HG02759 (cell line): ENCODE results near the gene EXD3.

Source experiments
- ATAC-seq: cut with Tn5 transposase; IDR thresholded peaks from one replicate; pipeline ENCODE4 v1.9.1; 2021; ENCODE audit warnings: mild to moderate bottlenecking, moderate library complexity; ENCODE audit not compliant: unreplicated experiment

The EXD3 gene

DNA sequence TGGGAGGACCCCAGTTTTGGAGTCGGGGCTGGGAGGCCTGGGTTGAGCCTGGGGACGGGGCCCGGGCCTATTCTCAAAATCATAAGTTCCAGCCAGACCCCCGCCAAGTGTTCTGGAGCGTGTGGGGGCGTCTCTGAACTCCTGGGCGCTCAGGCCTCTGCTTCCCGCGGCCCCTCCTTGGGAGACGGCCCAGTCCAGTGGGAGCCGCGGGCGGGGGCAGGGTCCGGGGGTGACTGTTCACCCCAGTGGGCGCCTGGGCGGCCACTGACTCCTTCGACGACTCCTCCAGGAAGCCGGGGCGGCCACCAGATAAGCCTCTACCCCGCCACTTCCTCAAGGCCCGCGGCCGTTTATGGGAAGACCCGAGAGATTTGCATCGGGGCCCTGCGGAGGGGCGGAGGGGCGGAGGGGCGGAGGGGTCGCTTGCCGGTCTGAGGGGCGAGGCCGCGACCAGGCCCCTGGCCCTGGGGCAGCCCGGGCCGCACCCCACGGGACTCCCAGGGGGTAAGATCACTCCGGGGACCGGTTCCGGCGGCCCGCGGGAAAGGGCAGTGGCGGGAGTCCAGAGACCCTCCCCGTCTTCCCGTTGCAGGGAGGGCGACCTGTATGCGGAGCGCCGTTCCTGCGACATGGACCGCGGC is 144.8 kb downstream of the EXD3 start:
- ATAC-seq, result no peak

DNA sequence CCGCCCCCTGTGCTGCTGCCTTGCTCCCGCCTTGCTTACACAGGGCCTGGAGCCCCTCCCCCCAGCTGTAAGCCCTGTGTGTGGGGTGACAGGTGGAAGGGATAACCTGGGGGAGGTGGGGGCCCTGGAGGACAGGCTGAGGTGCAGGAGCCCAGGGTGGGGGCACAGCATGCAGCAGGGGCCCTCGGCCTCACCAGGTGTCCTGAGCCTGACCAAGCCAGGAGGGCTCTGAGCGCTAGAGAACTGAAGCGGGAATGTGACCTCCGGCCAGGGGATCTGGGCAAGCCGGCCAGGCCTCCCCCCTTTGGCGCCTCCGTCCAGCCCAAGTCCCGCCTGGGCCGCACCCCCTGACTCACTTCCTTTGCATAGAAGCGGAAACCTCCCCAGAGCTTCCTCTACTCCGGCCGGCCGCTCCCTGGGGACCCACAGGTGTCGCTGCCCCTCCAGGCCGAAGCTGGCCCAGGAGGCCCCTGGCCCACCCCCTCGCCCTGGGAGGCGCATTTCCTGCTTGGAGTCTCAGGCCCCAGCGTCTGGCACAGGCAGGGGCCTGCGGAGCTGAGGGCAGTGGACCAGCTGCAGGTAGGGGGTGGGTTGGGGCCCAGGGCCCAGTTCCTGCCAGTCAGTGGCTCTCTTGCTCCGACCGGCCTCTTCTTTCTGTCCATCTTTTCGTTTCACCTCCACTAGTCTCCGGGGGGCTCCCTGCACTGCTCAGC is 145.5 kb downstream of the EXD3 start, which contains the start of gene TOR4A:
TSS of gene TOR4A (plus strand) at position 398 of the 713 bp plus-strand sequence. CDS start 964 bp downstream, outside the sequence.
- peak; percentile 76 for ATAC-seq

DNA sequence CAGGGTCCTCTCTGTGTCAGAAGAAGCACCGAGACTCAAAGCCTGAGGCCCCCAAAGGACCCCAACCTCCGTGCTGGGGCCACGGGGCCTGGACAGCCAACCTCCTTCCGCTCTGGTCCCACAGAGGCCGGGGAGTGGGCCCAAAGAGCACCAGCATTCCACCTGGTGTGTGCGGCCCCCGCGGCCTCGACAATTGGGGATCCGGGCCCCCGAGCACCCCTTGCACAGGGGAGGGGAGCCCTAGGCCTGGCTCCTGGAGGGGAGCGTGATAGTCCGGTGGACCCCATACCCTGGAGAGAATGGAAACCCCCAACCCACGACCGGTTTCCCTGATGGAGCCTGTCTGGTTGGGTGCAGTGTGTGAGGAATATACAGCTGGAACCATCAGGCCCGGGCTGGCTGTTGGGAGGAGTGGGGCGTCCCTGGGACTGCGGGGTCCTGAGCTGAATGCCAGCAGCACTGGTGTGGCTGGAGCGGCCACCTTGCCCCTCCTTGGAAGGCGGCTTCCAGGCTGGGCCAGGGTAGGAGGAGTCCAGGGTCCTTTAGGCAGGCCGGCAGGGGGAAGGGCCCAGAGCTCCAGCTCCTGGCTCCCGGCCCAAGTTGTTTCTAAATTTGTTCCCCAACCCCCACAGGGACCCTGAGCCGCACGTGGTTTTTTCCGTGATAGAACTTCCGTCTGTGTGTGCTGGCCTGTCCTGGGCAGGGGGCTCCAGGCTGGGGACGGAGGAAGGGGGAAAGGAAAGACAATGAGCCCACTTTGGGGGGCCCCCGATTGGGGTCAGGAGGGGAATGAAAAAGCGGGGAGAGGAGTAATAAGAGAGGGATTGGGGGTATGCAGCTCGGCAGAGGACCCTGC is 146.3 kb downstream of the EXD3 start:
- ATAC-seq, result no peak

DNA sequence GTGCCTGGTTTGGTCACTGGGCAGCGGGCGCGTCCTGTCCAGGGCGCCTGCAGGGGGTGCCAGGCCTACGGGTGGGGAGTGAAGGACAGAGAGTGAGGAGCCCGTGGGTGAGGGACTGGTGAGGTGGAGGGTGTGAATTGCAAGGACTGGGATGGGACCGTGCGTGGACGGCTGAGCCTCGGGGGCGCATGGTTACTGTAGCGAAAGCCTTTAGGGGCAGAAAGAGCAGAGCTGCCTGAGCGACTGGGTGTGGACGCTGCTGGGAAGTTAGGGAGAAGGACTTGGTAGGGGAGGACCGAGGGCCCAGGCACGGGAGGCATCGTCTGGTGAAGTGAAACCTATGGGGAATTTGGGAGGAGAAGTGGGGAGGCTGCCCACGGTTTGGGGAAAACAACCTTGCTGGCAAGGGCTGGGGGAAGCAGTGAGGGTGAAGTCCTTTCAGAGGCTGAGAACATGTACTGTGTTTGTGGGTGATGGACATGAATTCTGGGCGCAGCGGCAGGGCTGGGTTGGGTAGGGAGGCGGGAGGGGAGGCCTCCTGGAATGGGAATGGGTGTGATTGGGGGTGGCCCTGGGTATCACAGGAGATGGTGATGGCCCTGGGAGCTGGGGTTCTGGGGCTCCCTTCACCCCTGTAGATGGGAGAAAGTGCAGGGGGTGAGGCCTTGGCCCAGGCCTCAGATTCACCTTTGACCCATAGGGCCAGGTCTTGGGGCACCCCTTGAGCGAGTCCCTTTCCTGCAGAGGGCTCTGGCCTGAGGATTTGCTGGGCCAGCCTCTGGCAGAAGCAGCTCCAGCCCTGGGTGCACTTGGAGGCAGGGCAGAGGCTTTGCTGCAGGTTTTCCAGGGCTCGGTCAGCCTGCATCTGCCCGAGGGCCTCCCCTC is 147.1 kb downstream of the EXD3 start:
- no peak for ATAC-seq

DNA sequence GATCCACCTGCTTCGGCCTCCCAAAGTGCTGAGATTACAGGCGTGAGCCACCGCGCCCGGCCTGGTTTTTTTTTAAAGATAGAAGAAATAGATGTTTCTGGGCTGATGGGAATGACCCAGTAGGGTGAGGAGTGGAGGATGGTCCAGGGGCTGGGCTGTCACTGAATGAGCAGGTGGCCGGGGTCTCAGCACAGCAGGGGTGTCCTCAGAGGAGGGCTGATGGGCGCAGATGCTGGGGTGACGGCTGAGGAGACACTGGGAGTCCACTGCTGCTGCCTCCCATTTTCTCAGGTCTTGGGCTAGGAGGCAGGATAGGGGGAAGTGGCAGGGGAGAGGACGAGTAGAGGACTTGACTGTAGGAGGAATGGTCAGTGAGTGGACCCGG is 147.8 kb downstream of the EXD3 start:
- no peak for ATAC-seq

DNA sequence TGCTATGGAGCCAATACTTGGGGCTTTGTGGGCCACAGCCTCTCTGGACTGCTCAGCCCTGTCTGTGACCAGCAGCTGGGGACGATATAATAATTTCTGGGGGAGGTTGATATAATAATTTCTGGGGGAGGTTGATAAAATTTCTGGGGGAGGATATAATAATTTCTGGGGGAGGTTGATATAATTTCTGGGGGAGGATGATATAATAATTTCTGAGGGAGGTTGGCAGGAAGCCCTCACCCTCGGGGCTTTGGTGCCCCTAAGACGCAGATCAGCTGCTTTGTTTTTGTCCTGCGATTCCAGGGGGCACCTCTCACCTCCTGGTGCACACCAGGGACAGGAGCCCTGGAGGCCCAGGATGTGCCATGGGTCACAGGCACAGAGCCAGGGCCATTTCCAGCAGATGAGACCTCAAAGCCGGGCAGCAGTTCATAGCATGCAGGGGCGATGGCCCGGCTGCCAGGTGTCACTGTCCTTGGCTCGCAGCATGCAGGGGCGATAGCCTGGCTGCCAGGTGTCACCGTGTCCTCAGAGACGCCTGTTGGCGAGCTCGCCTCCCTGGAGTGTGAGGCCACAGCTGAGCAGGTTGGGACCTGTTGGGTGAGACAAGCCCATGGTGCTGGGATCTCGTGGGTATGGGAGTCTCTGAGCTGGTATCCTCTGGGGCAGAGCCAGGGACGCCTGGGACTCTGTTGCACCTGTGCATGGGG is 149.2 kb downstream of the EXD3 start:
- ATAC-seq, result no peak

DNA sequence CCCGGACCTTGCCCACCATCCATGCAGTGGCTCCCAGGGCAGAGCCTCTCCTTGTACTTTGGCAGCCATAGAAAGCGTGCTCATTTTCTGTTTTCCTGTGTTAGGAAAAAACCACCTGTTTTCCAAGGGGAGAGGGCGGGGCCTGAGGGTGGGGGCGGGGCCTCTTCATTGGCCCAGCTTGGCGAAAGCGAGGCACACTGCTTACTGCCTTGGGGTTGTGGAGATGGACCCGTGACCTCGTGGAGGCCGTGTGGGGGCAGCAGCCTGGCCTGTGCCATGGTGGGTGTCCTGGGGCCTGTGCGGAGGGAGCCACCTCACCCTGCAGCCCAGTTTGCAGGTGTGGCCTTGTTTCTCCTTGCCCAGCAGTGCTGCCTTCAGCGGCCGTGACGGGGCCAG is 149.9 kb downstream of the EXD3 start:
- no peak for ATAC-seq

DNA sequence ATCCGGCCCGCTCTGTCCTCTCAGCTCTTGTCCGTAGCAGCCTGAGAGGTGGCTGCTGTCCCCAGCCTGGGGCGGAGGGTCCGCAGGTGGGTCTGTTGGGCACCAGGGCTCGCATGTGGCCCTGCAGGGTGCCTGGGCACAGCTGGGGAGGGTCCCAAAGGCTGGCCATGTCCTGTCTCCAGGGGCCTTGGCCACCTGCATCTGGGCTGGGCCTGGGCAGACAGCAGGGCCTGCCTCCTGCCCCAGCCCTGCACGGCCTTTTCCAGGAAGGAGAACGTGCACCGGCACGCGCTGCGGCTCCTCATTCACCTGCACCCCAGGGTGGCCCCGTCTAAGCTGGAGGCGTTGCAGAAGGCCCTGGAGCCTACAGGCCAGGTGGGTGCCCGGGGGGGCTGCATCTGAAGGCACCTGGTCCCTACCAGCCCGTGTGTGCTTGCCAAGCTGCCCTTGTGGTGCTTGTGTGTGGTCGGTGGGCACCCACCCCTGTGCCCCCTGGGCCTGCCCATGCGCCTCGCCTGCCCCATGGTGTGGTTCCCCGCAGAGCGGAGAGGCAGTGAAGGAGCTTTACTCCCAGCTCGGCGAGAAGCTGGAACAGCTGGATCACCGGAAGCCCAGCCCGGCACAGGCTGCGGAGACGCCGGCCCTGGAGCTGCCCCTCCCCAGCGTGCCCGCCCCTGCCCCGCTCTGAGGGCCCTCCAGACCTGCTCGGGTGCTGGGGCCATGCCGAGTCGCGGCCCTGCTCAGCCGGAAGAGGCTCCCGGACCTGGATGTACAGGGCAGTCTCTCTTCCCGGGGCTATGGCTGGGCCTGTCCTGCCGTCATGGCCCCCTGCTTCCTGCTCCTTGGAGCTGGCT is 150.5 kb downstream of the EXD3 start:
- no peak for ATAC-seq

DNA sequence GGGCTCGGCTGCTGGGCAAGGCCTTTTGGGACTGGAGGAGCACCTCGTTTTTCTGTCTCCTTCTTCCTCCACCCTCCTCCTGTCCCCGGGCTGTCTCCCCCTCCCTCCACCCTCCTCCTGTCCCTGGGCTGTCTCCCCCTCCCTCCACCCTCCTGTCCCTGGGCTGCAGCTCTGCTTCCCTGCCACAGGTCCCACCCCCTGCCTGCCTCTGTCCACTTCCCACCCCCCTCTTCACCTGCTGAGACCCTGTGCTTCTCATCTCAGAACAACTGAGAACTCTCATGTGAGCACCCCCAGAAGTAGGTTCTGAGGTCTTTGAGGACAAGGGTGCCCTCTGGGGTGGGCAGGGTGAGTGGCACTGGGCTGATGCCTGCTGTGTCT is 151.3 kb downstream of the EXD3 start:
- ATAC-seq, result no peak

DNA sequence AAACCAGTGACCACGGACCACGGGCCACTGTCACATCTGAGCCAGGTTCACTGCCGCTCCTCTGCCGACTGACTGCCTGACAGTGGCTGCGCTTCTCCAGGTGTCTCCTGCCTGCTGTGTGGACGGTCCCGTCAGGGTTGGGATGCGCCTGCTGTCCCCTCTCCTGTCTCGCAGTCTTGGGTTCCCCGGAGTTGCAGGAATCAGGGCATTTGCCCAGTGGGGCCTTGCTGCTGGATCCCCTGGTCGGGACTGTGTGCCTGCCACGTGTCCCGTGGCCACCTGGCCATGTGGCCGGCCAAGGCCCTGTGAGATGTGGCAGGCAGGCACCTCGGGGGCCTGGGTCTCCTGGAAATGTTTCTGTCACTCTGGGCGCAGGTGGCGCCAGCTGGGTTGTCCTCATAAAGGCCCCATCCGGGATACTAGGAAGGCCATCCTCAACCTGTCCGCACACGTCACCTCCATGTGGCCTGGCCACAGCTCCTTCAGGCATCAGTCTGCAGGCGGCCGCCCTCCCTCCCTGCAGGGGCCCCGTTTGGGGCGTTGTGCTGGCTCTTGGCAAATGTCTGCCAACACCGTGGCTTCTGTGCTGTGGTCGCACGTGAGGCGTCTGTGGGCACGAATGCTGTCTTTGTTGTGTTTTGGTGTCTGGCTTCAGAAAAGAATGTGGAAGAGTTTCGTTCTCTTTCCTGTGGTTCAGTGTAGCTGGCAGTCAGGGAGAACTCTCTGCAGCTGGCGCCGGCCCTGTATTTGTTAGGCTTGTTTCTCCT is 151.8 kb downstream of the EXD3 start:
- no peak for ATAC-seq

DNA sequence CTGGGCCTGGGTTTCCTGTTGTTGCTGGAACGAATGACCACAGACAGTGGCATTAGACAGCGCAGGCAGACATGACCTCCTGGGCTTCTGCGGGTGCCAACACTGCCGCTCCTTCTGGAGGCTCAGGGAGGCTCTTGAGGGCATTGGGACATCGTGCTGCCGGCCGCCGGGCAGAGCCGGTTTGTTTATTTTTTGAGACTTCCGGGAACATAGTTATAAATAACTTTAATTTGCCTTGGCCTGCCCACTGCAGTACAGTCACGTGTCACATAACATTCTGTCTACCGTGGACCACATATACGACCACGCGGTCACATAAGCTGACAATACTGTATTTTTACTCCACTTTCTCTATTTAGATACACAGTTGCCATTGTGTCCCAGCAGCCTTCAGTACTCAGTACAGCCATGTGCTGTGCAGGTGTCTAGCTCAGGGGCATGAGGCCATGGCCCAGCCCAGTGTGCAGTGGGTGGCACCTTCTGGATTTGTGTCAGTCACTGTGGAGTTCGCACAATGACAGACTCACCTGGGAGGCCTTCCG is 153.7 kb downstream of the EXD3 start:
- no peak for ATAC-seq

DNA sequence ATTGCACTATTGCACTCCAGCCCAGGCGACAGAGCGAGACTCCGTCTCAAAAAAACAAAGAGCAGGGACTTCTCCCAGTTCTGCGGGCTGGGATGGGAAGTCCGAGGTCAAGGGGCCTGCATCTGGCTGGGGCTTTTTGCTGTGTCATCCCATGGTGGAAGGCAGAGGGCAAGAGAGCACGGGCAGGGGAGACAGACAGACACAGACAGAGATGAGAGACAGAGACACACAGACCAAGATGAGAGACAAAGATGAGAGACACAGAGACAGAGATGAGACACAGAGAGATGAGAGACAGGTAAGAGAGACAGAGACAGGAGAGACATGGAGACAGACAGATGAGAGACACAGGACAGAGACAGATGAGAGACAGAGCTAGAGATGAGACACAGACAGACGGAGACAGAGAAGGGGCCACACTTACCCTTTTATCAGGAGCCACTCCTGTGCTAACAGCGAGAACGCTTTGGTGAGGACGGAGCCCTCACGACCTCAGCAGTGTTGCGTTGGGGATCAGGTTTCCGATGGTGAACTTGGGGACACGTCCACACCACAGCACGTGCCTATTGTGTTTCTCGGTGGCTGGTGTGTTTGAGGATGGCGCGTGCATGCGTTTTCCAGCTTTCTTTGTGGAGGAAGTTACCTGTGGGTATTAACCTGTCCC is 154.3 kb downstream of the EXD3 start:
- ATAC-seq, result no peak

DNA sequence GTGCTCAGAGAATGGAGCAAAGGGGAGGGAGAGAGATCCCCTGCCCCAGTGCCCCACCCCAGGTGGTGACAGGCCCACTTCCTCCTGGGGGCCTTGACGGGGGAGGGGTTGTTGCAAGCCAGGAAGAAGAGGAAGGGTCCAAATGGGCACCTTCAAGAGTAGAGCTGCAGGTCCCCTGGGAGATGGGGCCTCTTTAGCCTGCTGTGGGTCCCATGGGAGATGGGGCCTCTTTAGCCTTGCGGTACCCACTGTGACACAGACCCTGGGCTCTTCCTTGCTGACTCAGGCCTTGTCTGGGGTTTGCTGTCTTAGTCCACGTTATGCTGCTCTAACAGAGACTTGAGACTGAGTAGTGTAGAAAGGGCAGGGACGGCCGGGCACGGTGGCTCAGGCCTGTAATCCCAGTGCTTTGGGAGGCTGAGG is 155.0 kb downstream of the EXD3 start:
- no peak for ATAC-seq

DNA sequence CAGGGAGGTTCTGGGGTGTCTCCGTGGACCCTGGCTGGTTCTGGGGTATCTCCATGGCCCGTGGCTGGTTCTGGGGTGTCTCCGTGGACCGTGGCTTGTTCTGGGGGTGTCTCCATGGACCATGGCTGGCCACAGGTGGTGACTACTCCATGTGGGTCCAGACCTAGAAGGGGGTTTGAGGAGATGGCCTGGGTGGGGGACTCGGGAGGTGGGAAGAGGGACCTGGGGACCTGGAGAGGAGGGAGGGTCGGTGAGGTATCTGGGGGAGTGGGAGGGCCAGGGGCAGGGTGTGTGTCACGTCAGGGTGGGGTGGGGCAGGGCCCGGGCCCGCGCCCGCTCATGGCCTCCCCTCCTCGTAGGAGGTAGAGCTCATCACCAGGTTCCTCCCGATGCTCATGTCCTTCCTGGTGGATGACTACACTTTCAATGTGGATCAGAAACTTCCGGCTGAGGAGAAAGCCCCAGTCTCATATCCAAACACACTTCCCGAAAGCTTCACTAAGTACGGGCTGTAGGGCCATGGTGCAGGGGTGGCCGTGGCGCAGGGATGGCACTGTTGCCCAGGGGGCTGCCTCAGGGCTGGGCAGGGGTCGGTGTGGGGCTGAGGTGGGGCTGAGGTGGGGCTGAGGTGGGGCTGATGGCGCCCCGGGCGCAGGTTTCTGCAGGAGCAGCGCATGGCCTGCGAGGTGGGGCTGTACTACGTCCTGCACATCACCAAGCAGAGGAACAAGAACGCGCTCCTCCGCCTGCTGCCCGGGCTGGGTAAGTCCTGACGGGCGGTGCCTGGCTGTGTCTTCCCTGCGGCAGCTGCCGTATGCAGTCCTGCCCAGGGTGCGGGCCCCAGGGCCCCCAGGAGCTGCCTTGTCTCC is 156.1 kb downstream of the EXD3 start:
- ATAC-seq, result no peak

DNA sequence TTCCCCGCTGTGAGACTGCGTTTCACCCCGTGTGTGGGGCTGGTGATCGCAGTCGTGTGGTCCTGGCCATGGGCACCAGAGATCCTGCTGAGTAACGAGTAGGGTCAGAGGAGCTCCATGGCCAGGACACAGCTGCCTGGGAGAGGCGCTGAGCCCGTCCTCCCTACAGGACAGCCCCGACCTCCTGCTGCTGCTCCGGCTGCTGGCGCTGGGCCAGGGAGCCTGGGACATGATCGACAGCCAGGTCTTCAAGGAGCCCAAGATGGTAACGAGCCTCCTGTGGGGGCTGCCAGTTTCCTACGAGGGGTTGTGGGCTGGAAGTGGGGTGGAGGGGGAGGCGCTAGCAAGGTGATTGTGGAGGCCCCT is 156.8 kb downstream of the EXD3 start:
- ATAC-seq, result no peak

DNA sequence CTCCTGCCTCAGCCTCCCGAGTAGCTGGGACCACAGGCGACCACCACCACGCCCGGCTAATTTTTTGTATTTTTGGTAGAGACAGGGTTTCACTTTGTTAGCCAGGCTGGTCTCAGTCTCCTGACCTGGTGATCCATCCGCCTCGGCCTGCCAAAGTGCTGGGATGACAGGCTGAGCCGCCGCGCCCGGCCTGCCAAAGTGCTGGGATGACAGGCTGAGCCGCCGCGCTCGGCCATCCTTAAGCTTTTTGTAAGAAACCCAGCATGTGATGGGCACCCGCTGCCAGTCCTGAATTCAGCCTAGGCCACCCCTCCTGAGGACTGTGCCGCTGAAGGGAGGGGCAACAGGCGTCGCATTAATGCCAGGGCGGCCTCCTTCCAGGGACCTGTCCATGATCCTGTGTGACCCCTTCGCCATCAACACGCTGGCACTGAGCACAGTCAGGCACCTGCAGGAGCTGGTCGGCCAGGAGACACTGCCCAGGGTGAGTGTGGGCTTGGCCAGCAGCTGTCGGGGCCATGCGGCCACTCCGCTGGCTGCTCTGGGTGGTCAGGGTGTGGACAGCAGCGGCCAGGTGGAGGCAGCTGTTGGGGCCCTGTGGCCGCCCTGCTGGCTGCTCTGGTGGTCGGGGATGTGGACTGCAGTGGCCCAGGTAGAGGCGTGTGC is 157.3 kb downstream of the EXD3 start:
- ATAC-seq, result no peak
